ENCODE data around the gene TNK1.

- TF ChIP-seq CTCF (IDR thresholded peaks at IDR 0.05; ENCODE audit: poor library complexity) (no peak), EZH2 (IDR thresholded peaks at IDR 0.05; ENCODE audit: borderline replicate concordance) (no peak)
Measured at GRCh38 chr17:7367083-7367482, 13.8 kb upstream of the TNK1 start.
